Measurements from ENCODE around the gene PROS1.

- TF ChIP-seq, protein P1, sequence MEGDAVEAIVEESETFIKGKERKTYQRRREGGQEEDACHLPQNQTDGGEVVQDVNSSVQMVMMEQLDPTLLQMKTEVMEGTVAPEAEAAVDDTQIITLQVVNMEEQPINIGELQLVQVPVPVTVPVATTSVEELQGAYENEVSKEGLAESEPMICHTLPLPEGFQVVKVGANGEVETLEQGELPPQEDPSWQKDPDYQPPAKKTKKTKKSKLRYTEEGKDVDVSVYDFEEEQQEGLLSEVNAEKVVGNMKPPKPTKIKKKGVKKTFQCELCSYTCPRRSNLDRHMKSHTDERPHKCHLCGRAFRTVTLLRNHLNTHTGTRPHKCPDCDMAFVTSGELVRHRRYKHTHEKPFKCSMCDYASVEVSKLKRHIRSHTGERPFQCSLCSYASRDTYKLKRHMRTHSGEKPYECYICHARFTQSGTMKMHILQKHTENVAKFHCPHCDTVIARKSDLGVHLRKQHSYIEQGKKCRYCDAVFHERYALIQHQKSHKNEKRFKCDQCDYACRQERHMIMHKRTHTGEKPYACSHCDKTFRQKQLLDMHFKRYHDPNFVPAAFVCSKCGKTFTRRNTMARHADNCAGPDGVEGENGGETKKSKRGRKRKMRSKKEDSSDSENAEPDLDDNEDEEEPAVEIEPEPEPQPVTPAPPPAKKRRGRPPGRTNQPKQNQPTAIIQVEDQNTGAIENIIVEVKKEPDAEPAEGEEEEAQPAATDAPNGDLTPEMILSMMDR (IDR thresholded peaks at IDR 0.05; ENCODE audit: poor library complexity) = no peak
- TF ChIP-seq EZH2 (IDR thresholded peaks at IDR 0.05; ENCODE audit: borderline replicate concordance) = no peak
These were observed 8.0 kb upstream of the PROS1 start for GRCh38 chr3:93981649-93982048.

Measured in hepatocyte (in vitro differentiated cells).